SU-DHL-6 (cell line): ENCODE measurements around the gene EPHB1.

ENCODE experiments used
- H2AFZ ChIP-seq: fragments of 200-600 bp; sonication (generic); 2 replicates; pipeline ENCODE4 v1.6.1; 2014; ENCODE audit warnings: low read depth, mild to moderate bottlenecking, moderate library complexity, mixed read lengths, antibody characterized with exemption, low read length; ENCODE audit not compliant: severe bottlenecking
- H3F3A ChIP-seq: fragments of 200-600 bp; shearing (Covaris generic); 2 replicates; pipeline ENCODE4 v1.6.0; 2016; ENCODE audit warnings: antibody characterized with exemption, mild to moderate bottlenecking; ENCODE audit not compliant: insufficient read depth
- H3K27ac ChIP-seq: fragments of 200-600 bp; sonication (generic); 2 replicates; pipeline ENCODE4 v1.5.1; 2016; ENCODE audit warnings: low read depth, mild to moderate bottlenecking, low read length, moderate library complexity, mixed read lengths
- H3K27me3 ChIP-seq: fragments of 200-600 bp; sonication (generic), shearing (Covaris generic); 2 replicates; pipeline ENCODE4 v1.6.0; 2014; ENCODE audit warnings: mild to moderate bottlenecking, low read length
- H3K36me3 ChIP-seq: fragments of 200-600 bp; sonication (generic); 2 replicates; pipeline ENCODE4 v1.6.1; 2014; ENCODE audit warnings: mild to moderate bottlenecking, low read length, mixed read lengths
- H3K4me2 ChIP-seq: fragments of 300-600, 200-600 bp; shearing (Covaris generic), sonication (generic); 2 replicates; pipeline ENCODE4 v1.6.0; 2014; ENCODE audit warnings: low read length, low read depth, mild to moderate bottlenecking; ENCODE audit not compliant: poor library complexity, severe bottlenecking
- H3K4me3 ChIP-seq: fragments of 200-600 bp; sonication (generic); 2 replicates; pipeline ENCODE4 v1.5.1; 2014; ENCODE audit warnings: antibody characterized with exemption, low read length, mild to moderate bottlenecking, mixed read lengths; ENCODE audit not compliant: insufficient read depth, poor library complexity, severe bottlenecking
- H3K79me2 ChIP-seq: fragments of 200-600 bp; sonication (generic); 2 replicates; pipeline ENCODE4 v1.6.1; 2014; ENCODE audit warnings: mild to moderate bottlenecking, low read length, moderate library complexity; ENCODE audit not compliant: insufficient read depth
- H3K9ac ChIP-seq: fragments of 200-600 bp; sonication (generic); 2 replicates; pipeline ENCODE4 v1.7.0; 2014; ENCODE audit warnings: mild to moderate bottlenecking, low read length
- H3K9me2 ChIP-seq: fragments of 200-600 bp; sonication (generic); replicated peaks from 2 replicates; pipeline ENCODE4 v1.6.1; 2014; ENCODE audit warnings: low read length; ENCODE audit not compliant: insufficient read depth
- H3K9me3 ChIP-seq: fragments of 200-600 bp; sonication (generic); 2 replicates; pipeline ENCODE4 v1.6.1; 2014; ENCODE audit warnings: low read length, mixed read lengths; ENCODE audit not compliant: insufficient read depth
- H4K20me1 ChIP-seq: fragments of 200-600 bp; sonication (generic); 2 replicates; pipeline ENCODE4 v1.6.1; 2014; ENCODE audit warnings: low read depth, mild to moderate bottlenecking, antibody characterized with exemption, low read length, moderate library complexity, mixed read lengths
- EZH2phosphoT487 ChIP-seq: fragments of 200-600 bp; sonication (generic), shearing (Covaris generic); conservative IDR thresholded peaks from 2 replicates; pipeline ENCODE4 v1.6.1; 2018; ENCODE audit warnings: mild to moderate bottlenecking, antibody characterized with exemption, low read length, moderate library complexity, mixed read lengths
- TF ChIP-seq, protein P1 (sequence below): fragments of 200-600 bp; sonication (generic); IDR thresholded peaks from one replicate; pipeline ENCODE4 v1.5.1; 2017; ENCODE audit warnings: antibody characterized with exemption, mild to moderate bottlenecking, low read length, moderate library complexity; ENCODE audit not compliant: insufficient read depth, poor library complexity, severe bottlenecking

Gene EPHB1

DNA sequence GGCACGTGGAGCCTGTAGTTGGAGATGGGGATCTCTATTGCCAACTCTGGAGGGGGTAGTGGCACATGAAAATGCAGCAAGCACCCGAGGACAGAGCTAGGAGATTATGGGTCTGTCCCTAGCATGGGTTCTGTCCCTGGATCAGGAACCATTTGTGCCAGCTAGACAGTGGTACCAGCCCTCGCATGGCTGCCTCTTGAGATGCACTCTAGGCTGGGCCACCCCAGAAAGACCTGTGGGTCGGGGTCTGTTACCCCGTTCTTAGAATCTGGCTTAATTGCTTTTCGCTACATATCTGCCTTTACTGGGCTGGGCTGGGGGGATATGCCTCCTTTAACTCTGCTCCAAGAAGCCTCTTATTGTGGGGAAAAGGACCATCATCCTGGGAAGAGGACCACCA lies 54.5 kb downstream of the EPHB1 start:
- TF ChIP-seq, protein P1, sequence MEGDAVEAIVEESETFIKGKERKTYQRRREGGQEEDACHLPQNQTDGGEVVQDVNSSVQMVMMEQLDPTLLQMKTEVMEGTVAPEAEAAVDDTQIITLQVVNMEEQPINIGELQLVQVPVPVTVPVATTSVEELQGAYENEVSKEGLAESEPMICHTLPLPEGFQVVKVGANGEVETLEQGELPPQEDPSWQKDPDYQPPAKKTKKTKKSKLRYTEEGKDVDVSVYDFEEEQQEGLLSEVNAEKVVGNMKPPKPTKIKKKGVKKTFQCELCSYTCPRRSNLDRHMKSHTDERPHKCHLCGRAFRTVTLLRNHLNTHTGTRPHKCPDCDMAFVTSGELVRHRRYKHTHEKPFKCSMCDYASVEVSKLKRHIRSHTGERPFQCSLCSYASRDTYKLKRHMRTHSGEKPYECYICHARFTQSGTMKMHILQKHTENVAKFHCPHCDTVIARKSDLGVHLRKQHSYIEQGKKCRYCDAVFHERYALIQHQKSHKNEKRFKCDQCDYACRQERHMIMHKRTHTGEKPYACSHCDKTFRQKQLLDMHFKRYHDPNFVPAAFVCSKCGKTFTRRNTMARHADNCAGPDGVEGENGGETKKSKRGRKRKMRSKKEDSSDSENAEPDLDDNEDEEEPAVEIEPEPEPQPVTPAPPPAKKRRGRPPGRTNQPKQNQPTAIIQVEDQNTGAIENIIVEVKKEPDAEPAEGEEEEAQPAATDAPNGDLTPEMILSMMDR: no peak
- no peak for TF ChIP-seq EZH2phosphoT487
- H3K27ac ChIP-seq: no peak overlapping the region
- H3K79me2 ChIP-seq: no peaks in the 10 kb centered on the region
- H3K4me2 ChIP-seq: no peak overlapping the region
- no peaks in the 10 kb centered on the region for H4K20me1 ChIP-seq
- H3K36me3 ChIP-seq: no peaks in the 10 kb centered on the region
- H3K27me3 ChIP-seq: no peaks in the 10 kb centered on the region
- no peak overlapping the region for H3K4me3 ChIP-seq
- H3K9ac ChIP-seq: no peak overlapping the region
- H3K9me3 ChIP-seq: no peaks in the 10 kb centered on the region
- no peak overlapping the region for H2AFZ ChIP-seq
- no peaks in the 10 kb centered on the region for H3F3A ChIP-seq
- H3K9me2 ChIP-seq: no peaks in the 10 kb centered on the region

DNA sequence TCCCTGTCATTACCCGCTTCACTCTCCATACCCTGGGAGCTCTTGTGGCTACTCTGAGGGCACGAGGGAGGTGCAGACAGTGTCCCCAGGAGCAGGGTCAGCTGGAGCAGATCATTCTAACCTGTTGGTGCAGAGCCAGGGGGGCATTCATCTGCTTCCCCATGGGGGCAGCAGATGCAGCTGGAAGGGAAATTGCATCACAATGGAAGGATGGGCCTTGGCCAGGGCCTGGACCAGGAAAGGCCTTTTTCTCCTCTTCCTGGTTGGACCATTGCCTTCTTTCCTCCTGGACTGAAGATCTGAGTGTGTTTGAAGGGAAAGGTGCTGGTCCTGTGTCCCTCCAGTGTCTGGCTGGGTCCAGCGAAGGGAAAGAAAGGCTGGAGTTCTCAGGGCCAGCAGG lies 55.7 kb downstream of the EPHB1 start:
- no peaks in the 10 kb centered on the region for H3K9me2 ChIP-seq
- TF ChIP-seq, protein P1: no peak
- no peaks in the 10 kb centered on the region for H3F3A ChIP-seq
- H3K4me2 ChIP-seq: no peak overlapping the region
- no peaks in the 10 kb centered on the region for H3K9me3 ChIP-seq
- no peaks in the 10 kb centered on the region for H4K20me1 ChIP-seq
- no peak overlapping the region for H3K9ac ChIP-seq
- no peaks in the 10 kb centered on the region for H3K79me2 ChIP-seq
- no peak overlapping the region for H2AFZ ChIP-seq
- no peaks in the 10 kb centered on the region for H3K27me3 ChIP-seq
- H3K27ac ChIP-seq: no peak overlapping the region
- no peaks in the 10 kb centered on the region for H3K36me3 ChIP-seq
- no peak overlapping the region for H3K4me3 ChIP-seq

DNA sequence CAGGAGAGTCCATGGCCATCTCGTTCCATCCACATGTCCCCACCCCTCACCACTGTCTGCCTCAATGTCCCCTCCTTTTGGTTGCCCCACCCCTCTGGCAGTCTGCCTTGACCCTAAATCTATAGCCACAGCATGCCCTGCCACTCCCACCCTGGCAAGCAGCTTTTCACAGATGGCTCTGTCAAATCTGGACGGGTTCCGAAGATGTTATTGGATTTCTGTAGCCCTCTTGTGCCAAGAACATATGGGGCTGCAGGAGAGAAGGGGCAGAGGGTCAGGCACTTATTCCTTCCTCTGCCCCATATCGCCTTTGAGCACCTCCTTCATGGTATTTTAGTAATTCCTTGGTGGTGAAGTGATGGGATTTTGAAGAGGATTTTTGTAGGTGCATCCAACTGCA lies 57.1 kb downstream of the EPHB1 start:
- no peaks in the 10 kb centered on the region for H3K9me2 ChIP-seq
- no peaks in the 10 kb centered on the region for H3K9me3 ChIP-seq
- H3K4me2 ChIP-seq: no peak overlapping the region
- no peak for TF ChIP-seq EZH2phosphoT487
- TF ChIP-seq, protein P1: no peak
- H3K4me3 ChIP-seq: no peak overlapping the region
- no peak overlapping the region for H2AFZ ChIP-seq
- no peaks in the 10 kb centered on the region for H3F3A ChIP-seq
- no peak overlapping the region for H3K9ac ChIP-seq
- no peaks in the 10 kb centered on the region for H3K79me2 ChIP-seq
- no peaks in the 10 kb centered on the region for H3K36me3 ChIP-seq
- H3K27ac ChIP-seq: no peak overlapping the region
- no peaks in the 10 kb centered on the region for H3K27me3 ChIP-seq
- no peaks in the 10 kb centered on the region for H4K20me1 ChIP-seq
